K562 (cell line): ENCODE measurements around the gene FIGNL1. TPM values are rescaled to one million over a fixed set of nuclear protein-coding genes. Genes with fewer than 3 reads are reported as not detected.

Source experiments
- ATF1 ChIP-seq, 2 experiments: fragments of 450-650 bp in 1 of 2; IDR thresholded peaks; 2 replicates each; pipeline ENCODE4 v1.6.1; 2016; ENCODE audit warnings: missing compliant biosample characterization in 1 of 2, missing genetic modification characterization in 1 of 2
- BRD9 ChIP-seq: fragments of 450-650 bp; IDR thresholded peaks from 2 replicates; pipeline ENCODE4 v1.6.1; 2018; ENCODE audit warnings: low read depth; ENCODE audit not compliant: partially characterized antibody
- CBFA2T2 ChIP-seq: fragments of 450-650 bp; conservative IDR thresholded peaks from 2 replicates; pipeline ENCODE4 v1.6.1; 2017; ENCODE audit warnings: mild to moderate bottlenecking
- CBFB ChIP-seq: sonication (generic); formaldehyde crosslinking; IDR thresholded peaks from 2 replicates; pipeline ENCODE4 v1.4.0; 2020; ENCODE audit warnings: mild to moderate bottlenecking, missing genetic modification reagents
- EP300 ChIP-seq: IDR thresholded peaks from 2 replicates; pipeline ENCODE4 v1.6.1; 2012; ENCODE audit warnings: low read length, improper control_type of control experiment
- HDAC2 ChIP-seq: fragments of 450-650 bp; IDR thresholded peaks from 2 replicates; pipeline ENCODE4 v1.6.1; 2016; ENCODE audit warnings: mild to moderate bottlenecking
- HDAC6 ChIP-seq: IDR thresholded peaks from 2 replicates; pipeline ENCODE4 v1.6.1; 2012; ENCODE audit warnings: low read depth, mild to moderate bottlenecking, control low read depth, inconsistent platforms, low read length, moderate library complexity
- HMGN3 ChIP-seq: IDR thresholded peaks from 2 replicates; pipeline ENCODE4 v1.6.1; 2011; ENCODE audit warnings: borderline replicate concordance, low read depth, mild to moderate bottlenecking, mixed read lengths, low read length; ENCODE audit not compliant: insufficient read length; ENCODE audit errors: extremely low read depth
- KDM5B ChIP-seq: fragments of 200-600 bp; sonication (generic); IDR thresholded peaks from 2 replicates; pipeline ENCODE4 v1.6.1; 2012; ENCODE audit warnings: low read depth, mild to moderate bottlenecking, moderate library complexity, low read length, control low read depth, inconsistent platforms; ENCODE audit not compliant: insufficient replicate concordance
- MBD2 ChIP-seq: sonication (generic); IDR thresholded peaks from 2 replicates; pipeline ENCODE4 v1.6.1; 2016; ENCODE audit warnings: low read depth, borderline replicate concordance
- NFE2 ChIP-seq: IDR thresholded peaks from 2 replicates; pipeline ENCODE4 v1.6.1; 2014; ENCODE audit warnings: antibody characterized with exemption, low read depth
- NONO ChIP-seq, 2 experiments: fragments of 200-400 bp in 1 of 2; fragments of 450-650 bp in 1 of 2; formaldehyde crosslinking in 1 of 2; IDR thresholded peaks; 2 replicates each; pipeline ENCODE4 v1.6.1; 2017; ENCODE audit warnings: low read depth in 2 of 2, mild to moderate bottlenecking in 2 of 2, moderate library complexity in 2 of 2, low read length in 1 of 2
- POLR2A ChIP-seq: fragments of 450-650 bp; conservative IDR thresholded peaks from 2 replicates; pipeline ENCODE4 v1.6.1; 2016
- SRSF1 ChIP-seq: fragments of 200-400 bp; formaldehyde crosslinking; IDR thresholded peaks from 2 replicates; pipeline ENCODE4 v1.6.1; 2017; ENCODE audit warnings: mild to moderate bottlenecking, low read depth, low read length, moderate library complexity
- ZFX ChIP-seq: sonication (generic); formaldehyde crosslinking; IDR thresholded peaks from 2 replicates; pipeline ENCODE4 v1.8.0; 2022; ENCODE audit warnings: mild to moderate bottlenecking, missing genetic modification reagents, moderate library complexity
- ZNF212 ChIP-seq: fragments of 450-650 bp; formaldehyde crosslinking; IDR thresholded peaks from 2 replicates; pipeline ENCODE4 v1.4.0; 2020; ENCODE audit warnings: mild to moderate bottlenecking
- ZNF239 ChIP-seq: fragments of 250-450 bp; sonication (Bioruptor Pico); IDR thresholded peaks from 2 replicates; pipeline ENCODE4 v1.4.0; 2020; ENCODE audit warnings: mild to moderate bottlenecking
- ZNF583 ChIP-seq: fragments of 250-450 bp; sonication (Bioruptor Pico); IDR thresholded peaks from 2 replicates; pipeline ENCODE4 v1.4.0; 2020
- polyA plus RNA-seq, 8 experiments: library from polyadenylated mRNA; depleted of rRNA in 4 of 8; stranded (reverse) in 5 of 8; unstranded in 3 of 8; fragments of >200 nt; fragmentation: Nextera tagmentation in 2 of 8; fragmentation: Illumina TruSeq in 1 of 8; extraction: Ambion mirVana in 2 of 8; extraction: Trizol in 1 of 8; gene quantifications; 2 replicates each; pipeline versions ENCODE4 v1.2.1 to v1.2.3, GENCODE V29; 2011 to 2014; ENCODE audit warnings: inconsistent platforms in 1 of 8, missing spikeins in 1 of 8
- total RNA-seq, 7 experiments: library from RNA; depleted of rRNA in 6 of 7; stranded (reverse); fragments of >200 nt in 6 of 7; fragmentation: Illumina TruSeq in 2 of 7; extraction: Trizol in 2 of 7; gene quantifications; 2 replicates each; pipeline versions ENCODE4 v1.2.1 to v1.2.3, GENCODE V29; 2011 to 2021; ENCODE audit warnings: low replicate concordance in 1 of 7
- TF ChIP-seq, protein P1 (sequence below), 2 experiments: fragments of 450-650 bp in 1 of 2; IDR thresholded peaks; 2 replicates each; pipeline ENCODE4 v1.6.1; 2011 to 2017; ENCODE audit warnings: low read depth in 2 of 2, antibody characterized with exemption in 1 of 2, borderline replicate concordance in 1 of 2, low read length in 1 of 2, mild to moderate bottlenecking in 1 of 2, mixed read lengths in 1 of 2; ENCODE audit not compliant: control insufficient read depth in 1 of 2

The FIGNL1 gene
- total and polyA plus RNA-seq, 9 of the 15 experiments (the other 6 are each of a cell fraction or from before 2014, with no cell fraction given) = 15.5 to 48.3 (median 27.6) TPM

DNA sequence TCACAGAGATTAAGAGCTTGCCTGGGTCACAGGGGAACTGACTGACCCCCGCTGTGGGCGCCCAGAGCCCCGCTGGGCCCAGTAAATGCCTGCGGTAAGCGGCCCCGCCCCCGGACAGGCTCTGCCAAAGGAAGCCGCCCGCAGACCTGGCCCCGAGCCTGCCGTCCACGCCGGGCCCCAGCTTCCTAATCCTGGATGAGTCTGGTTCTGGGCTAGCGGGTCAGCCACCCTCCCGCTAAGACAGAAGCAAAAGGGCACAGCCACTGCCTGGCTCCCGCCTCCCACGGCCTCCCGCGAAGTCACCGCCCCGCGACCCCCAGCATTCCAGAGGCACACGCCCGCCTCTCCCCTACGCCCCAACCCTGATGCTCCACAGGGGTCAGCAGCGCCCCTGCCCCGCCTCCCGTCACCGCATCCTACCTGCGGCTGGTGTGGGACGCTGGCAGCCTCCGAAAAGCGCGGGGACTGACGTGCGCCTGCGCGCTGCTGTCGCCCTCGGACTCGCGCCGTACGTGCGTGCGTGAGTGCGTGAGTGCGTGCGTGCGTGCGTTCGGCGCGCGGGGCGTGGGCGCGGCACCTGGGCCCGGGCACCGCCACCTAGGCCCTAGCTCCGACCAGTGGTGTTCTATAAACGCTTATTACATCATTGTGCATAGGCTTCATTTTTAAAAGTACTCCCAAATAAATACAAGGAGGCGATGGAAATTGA, at the start of gene FIGNL1 (continued):
- TF ChIP-seq ATF1 (CRISPR knock-in tag; IDR thresholded peaks at IDR 0.05) (no peak), ATF1 (tag; IDR thresholded peaks at IDR 0.05) (peak; percentile 93), CBFB (CRISPR knock-in tag) (no peak; the same call in 1 of the 2 replicates), NFE2 (no peak), ZNF212 (CRISPR knock-in tag) (no peak), SRSF1 (no peak), HMGN3 (peak; percentile 53), HDAC6 (no peak), EP300 (no peak), ZNF239 (CRISPR knock-in tag) (no peak), MBD2 (no peak; the same call in 1 of the 2 replicates), ZNF583 (CRISPR knock-in tag) (no peak), CBFA2T2 (no peak), HDAC2 (0 out of 2 replicates have a peak, but pooled peaks have one; percentile 48), BRD9 (no peak), NONO (IDR thresholded peaks at IDR 0.05; ENCODE audit: low read depth in 2 of 2, low read length in 1 of 2) (0 out of 4 replicates have a peak, but pooled peaks of 1 of the 2 experiments have one; percentile 13), KDM5B (peak; percentile 83), ZFX (CRISPR knock-in tag) (peak; percentile 84), POLR2A (peak; percentile 81)
- TF ChIP-seq, protein P1, sequence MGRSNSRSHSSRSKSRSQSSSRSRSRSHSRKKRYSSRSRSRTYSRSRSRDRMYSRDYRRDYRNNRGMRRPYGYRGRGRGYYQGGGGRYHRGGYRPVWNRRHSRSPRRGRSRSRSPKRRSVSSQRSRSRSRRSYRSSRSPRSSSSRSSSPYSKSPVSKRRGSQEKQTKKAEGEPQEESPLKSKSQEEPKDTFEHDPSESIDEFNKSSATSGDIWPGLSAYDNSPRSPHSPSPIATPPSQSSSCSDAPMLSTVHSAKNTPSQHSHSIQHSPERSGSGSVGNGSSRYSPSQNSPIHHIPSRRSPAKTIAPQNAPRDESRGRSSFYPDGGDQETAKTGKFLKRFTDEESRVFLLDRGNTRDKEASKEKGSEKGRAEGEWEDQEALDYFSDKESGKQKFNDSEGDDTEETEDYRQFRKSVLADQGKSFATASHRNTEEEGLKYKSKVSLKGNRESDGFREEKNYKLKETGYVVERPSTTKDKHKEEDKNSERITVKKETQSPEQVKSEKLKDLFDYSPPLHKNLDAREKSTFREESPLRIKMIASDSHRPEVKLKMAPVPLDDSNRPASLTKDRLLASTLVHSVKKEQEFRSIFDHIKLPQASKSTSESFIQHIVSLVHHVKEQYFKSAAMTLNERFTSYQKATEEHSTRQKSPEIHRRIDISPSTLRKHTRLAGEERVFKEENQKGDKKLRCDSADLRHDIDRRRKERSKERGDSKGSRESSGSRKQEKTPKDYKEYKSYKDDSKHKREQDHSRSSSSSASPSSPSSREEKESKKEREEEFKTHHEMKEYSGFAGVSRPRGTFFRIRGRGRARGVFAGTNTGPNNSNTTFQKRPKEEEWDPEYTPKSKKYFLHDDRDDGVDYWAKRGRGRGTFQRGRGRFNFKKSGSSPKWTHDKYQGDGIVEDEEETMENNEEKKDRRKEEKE (IDR thresholded peaks at IDR 0.05; ENCODE audit: borderline replicate concordance in 1 of 2, control insufficient read depth in 1 of 2, low read depth in 2 of 2, low read length in 1 of 2) = no peak
